ENCODE data around the gene KRT80. TPM values are rescaled to one million over a fixed set of nuclear protein-coding genes. Genes with fewer than 3 reads are reported as not detected.

Gene KRT80
- total RNA-seq, 3 donors from 2014 or later: 2.9 to 9.8 TPM; not detected in 1

- no peaks in the 10 kb centered on the region for H3K27me3 ChIP-seq
- peaks cover 15 to 45% of the 10 kb centered on the region in 2 donors for H3K4me1 ChIP-seq
- no peak overlapping the region for H3K4me3 ChIP-seq
- H3K27ac ChIP-seq: peak overlapping the region; percentile 100
- no peaks in the 10 kb centered on the region for H3K36me3 ChIP-seq
- TF ChIP-seq POLR2A (IDR thresholded peaks at IDR 0.05) (no peak), POLR2AphosphoS5 (IDR thresholded peaks at IDR 0.05) (no peak)
- intact Hi-C loops (cut with DNase I; ENCODE audit: low total_unique reads): no loop called here
- no peaks in the 10 kb centered on the region for H3K9me3 ChIP-seq
- DNase-seq (ENCODE audit: low spot score in 2 of 2): no peak
Observed at GRCh38 chr12:52151153-52151836, 40.5 kb downstream of the KRT80 start.

- peak in 1 of 3 donors; percentile 8 for TF ChIP-seq POLR2AphosphoS5 (IDR thresholded peaks at IDR 0.05)
- TF ChIP-seq CTCF (IDR thresholded peaks at IDR 0.05): no peak
- no peak for TF ChIP-seq POLR2A (IDR thresholded peaks at IDR 0.05)
- Histone ChIP-seq H3K4me1 (peaks cover 15 to 57% of the 10 kb centered on the region in 2 donors), H3K27me3 (no peaks in the 10 kb centered on the region), H3K4me3 (no peak overlapping the region), H3K36me3 (no peaks in the 10 kb centered on the region), H3K27ac (peak overlapping the region; percentile 100), H3K9me3 (no peaks in the 10 kb centered on the region)
- no peak for DNase-seq (ENCODE audit: low spot score in 2 of 2)
- intact Hi-C loops (cut with DNase I; ENCODE audit: low total_unique reads): loop anchor here (5.0 to 10.0 kb wide), 2 partner anchors 65 to 723 kb away; no protein-coding TSS in a partner anchor
Observed at GRCh38 chr12:52149651-52150241, 42.1 kb downstream of the KRT80 start.

DNA sequence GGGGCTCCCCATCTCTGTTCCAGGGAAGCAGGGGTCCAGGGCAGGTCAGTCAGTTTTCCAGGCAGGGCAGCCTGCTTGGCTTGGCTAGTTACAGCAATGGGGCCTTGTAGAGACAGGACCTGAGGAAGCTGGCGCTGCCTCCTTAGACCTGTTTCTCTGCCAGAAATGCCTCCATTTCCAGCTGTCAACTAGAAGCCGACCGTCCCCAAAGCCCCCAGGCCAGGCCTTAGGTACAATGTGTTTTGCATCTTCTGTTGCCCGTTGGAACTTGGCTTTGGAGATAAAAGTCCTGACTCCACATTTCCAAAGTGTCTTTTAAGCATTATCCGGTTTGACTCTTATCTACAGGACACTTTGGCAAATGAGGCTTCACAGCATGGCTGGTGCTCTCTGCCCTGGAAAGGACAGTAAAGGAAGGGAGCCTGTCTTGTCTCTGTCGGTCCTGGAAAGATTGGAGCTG is 42.6 kb downstream of the KRT80 start:
- H3K27me3 ChIP-seq: no peaks in the 10 kb centered on the region
- no peak overlapping the region for H3K4me3 ChIP-seq
- H3K4me1 ChIP-seq: peaks cover 15 to 63% of the 10 kb centered on the region in 2 donors
- TF ChIP-seq POLR2AphosphoS5 (IDR thresholded peaks at IDR 0.05) (no peak), CTCF (IDR thresholded peaks at IDR 0.05) (no peak), POLR2A (IDR thresholded peaks at IDR 0.05) (no peak)
- peak in 1 of 2 donors; percentile 60 for DNase-seq (ENCODE audit: low spot score in 2 of 2)
- H3K27ac ChIP-seq: peak overlapping the region; percentile 100
- H3K36me3 ChIP-seq: no peaks in the 10 kb centered on the region
- no peaks in the 10 kb centered on the region for H3K9me3 ChIP-seq
- intact Hi-C loops (cut with DNase I; ENCODE audit: low total_unique reads): loop anchor here (5.0 to 10.0 kb wide), 2 partner anchors 66 to 723 kb away; no protein-coding TSS in a partner anchor

GRCh38 chr12:52148464-52149181 is 43.2 kb downstream of the KRT80 start:
- Histone ChIP-seq H3K27ac (peak overlapping the region; percentile 100), H3K27me3 (no peaks in the 10 kb centered on the region), H3K36me3 (no peaks in the 10 kb centered on the region), H3K9me3 (no peaks in the 10 kb centered on the region), H3K4me3 (peak overlapping the region in 1 of 3 donors; percentile 24), H3K4me1 (peaks cover 15 to 67% of the 10 kb centered on the region in 2 donors)
- intact Hi-C loops (cut with DNase I; ENCODE audit: low total_unique reads): loop anchor here (5.0 to 10.0 kb wide), 2 partner anchors 66 to 724 kb away; no protein-coding TSS in a partner anchor
- TF ChIP-seq POLR2A (IDR thresholded peaks at IDR 0.05) (no peak), CTCF (IDR thresholded peaks at IDR 0.05) (no peak), POLR2AphosphoS5 (IDR thresholded peaks at IDR 0.05) (peak; percentile 31 to 71 (median 39))
- DNase-seq (ENCODE audit: low spot score in 2 of 2): peak; percentile 95 to 97

- Histone ChIP-seq H3K4me1 (peaks cover 15 to 67% of the 10 kb centered on the region in 2 donors), H3K4me3 (peak overlapping the region in 1 of 3 donors; percentile 24), H3K36me3 (no peaks in the 10 kb centered on the region), H3K27ac (peak overlapping the region; percentile 100), H3K27me3 (no peaks in the 10 kb centered on the region), H3K9me3 (no peaks in the 10 kb centered on the region)
- intact Hi-C loops (cut with DNase I; ENCODE audit: low total_unique reads): loop anchor here (5.0 to 10.0 kb wide), 2 partner anchors 67 to 724 kb away; no protein-coding TSS in a partner anchor
- DNase-seq (ENCODE audit: low spot score in 2 of 2): no peak
- TF ChIP-seq POLR2AphosphoS5 (IDR thresholded peaks at IDR 0.05): no peak
Observed at GRCh38 chr12:52147964-52148463, 43.8 kb downstream of the KRT80 start.
